HL-60 (cell line): Measurements from ENCODE around the gene TRPC4AP.
"Not testable (repeated sequence)": the region's sequence is repeated elsewhere in the genome, so short reads cannot be mapped to it uniquely, and the experiment has no call there.

Source experiments
- DNase-seq, 2 experiments: peaks; one replicate each; pipeline ENCODE4 v3.0.0-alpha.2; 2010 to 2020; ENCODE audit warnings: low read depth in 1 of 2, low spot score in 1 of 2
- H3K27ac ChIP-seq: fragments of 250-450 bp; sonication (Bioruptor Pico); replicated peaks from 2 replicates; pipeline ENCODE4 v1.5.1; 2020; ENCODE audit warnings: mild to moderate bottlenecking, moderate library complexity
- H3K27me3 ChIP-seq: fragments of 250-450 bp; sonication (Bioruptor Pico); 2 replicates; pipeline ENCODE4 v1.5.1; 2021; ENCODE audit warnings: mild to moderate bottlenecking, moderate library complexity; ENCODE audit not compliant: insufficient read depth, poor library complexity, severe bottlenecking
- H3K4me3 ChIP-seq: replicated peaks from 2 replicates; pipeline ENCODE4 v1.5.1; 2011; ENCODE audit warnings: mild to moderate bottlenecking, control low read depth, low read length; ENCODE audit not compliant: insufficient read depth
- CTCF ChIP-seq: IDR thresholded peaks from one replicate; pipeline ENCODE4 v1.5.1; 2011; ENCODE audit warnings: low read length, control low read depth, inconsistent platforms; ENCODE audit not compliant: insufficient read depth
- GABPA ChIP-seq: IDR thresholded peaks from 2 replicates; pipeline ENCODE4 v1.6.1; 2012; ENCODE audit warnings: low read depth
- POLR2AphosphoS5 ChIP-seq: IDR thresholded peaks from 2 replicates; pipeline ENCODE4 v1.6.1; 2012; ENCODE audit warnings: low read depth
- REST ChIP-seq: IDR thresholded peaks from 2 replicates; pipeline ENCODE4 v1.6.1; 2012; ENCODE audit warnings: low read depth; ENCODE audit not compliant: insufficient replicate concordance
- SPI1 ChIP-seq: IDR thresholded peaks from 2 replicates; pipeline ENCODE4 v1.6.1; 2012; ENCODE audit warnings: low read depth, mild to moderate bottlenecking, borderline replicate concordance

TRPC4AP gene

DNA sequence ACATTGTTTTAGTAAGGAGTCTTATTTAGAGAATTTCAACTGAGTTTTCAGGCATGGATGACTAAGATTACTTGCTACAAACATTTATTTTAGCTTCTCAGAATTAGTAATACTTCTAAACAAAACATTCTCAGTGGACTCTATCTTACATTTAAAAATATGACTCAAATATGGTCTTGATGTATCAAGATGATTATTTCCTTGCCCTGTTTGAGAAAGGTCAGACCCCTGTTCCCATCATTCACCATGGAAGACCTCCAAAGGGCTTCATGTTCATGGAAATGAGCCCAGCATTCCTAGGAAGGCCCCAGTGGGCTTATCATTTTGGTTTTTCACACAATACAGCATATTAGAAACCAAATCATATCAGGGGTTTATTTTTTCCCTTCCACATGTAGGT, 24.6 kb upstream of the TRPC4AP start:
- H3K4me3 ChIP-seq, result no peak overlapping the region
- no peak for DNase-seq
- H3K27ac ChIP-seq, result no peak overlapping the region
- TF ChIP-seq POLR2AphosphoS5 (no peak), SPI1 (no peak), GABPA (no peak), REST (no peak), CTCF (no peak)
- H3K27me3 ChIP-seq, result no peaks in the 10 kb centered on the region

DNA sequence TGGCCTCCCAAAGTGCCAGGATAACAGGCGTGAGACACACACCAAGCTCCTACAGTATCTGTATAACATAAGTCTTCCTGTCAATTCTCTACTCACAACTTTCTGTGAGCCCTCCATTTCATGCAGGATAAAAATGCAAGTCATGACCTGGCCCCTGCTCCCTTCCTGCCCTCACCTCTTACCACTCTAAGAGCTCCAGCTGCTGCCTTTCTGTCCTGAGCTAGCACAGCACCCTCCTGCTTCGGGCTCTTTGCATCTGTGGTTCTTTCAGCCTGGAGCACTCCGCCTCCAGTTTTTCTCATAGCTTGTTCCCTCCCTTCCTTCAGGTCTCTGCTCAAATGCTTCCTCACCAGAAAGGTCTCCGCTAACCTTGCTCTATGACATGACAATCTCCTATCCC, 23.7 kb upstream of the TRPC4AP start:
- DNase-seq, result no peak
- H3K27ac ChIP-seq, result no peak overlapping the region
- no peak for TF ChIP-seq SPI1
- TF ChIP-seq POLR2AphosphoS5, result no peak
- TF ChIP-seq REST, result no peak
- TF ChIP-seq CTCF, result no peak
- TF ChIP-seq GABPA, result no peak
- H3K4me3 ChIP-seq, result no peak overlapping the region
- no peaks in the 10 kb centered on the region for H3K27me3 ChIP-seq

- no peak for DNase-seq
- Histone ChIP-seq H3K27ac (no peak overlapping the region), H3K4me3 (no peak overlapping the region), H3K27me3 (no peaks in the 10 kb centered on the region)
- no peak for TF ChIP-seq GABPA
- TF ChIP-seq SPI1, result no peak
- no peak for TF ChIP-seq REST
- no peak for TF ChIP-seq CTCF
- TF ChIP-seq POLR2AphosphoS5, result no peak
These were observed 23.0 kb upstream of the TRPC4AP start for GRCh38 chr20:35115606-35116005.

GRCh38 chr20:35112276-35112675, 19.7 kb upstream of the TRPC4AP start:
- DNase-seq, H3K27ac ChIP-seq, H3K27me3 ChIP-seq, H3K4me3 ChIP-seq: not testable (repeated sequence)
